HL-60 (cell line): ENCODE measurements around the gene LYRM9.

Source experiments
- DNase-seq, 2 experiments: peaks; one replicate each; pipeline ENCODE4 v3.0.0-alpha.2; 2010 to 2020; ENCODE audit warnings: low read depth in 1 of 2, low spot score in 1 of 2
- H3K27ac ChIP-seq: fragments of 250-450 bp; sonication (Bioruptor Pico); replicated peaks from 2 replicates; pipeline ENCODE4 v1.5.1; 2020; ENCODE audit warnings: mild to moderate bottlenecking, moderate library complexity
- H3K27me3 ChIP-seq: fragments of 250-450 bp; sonication (Bioruptor Pico); 2 replicates; pipeline ENCODE4 v1.5.1; 2021; ENCODE audit warnings: mild to moderate bottlenecking, moderate library complexity; ENCODE audit not compliant: insufficient read depth, poor library complexity, severe bottlenecking
- H3K4me3 ChIP-seq: replicated peaks from 2 replicates; pipeline ENCODE4 v1.5.1; 2011; ENCODE audit warnings: mild to moderate bottlenecking, control low read depth, low read length; ENCODE audit not compliant: insufficient read depth
- CTCF ChIP-seq: IDR thresholded peaks from one replicate; pipeline ENCODE4 v1.5.1; 2011; ENCODE audit warnings: low read length, control low read depth, inconsistent platforms; ENCODE audit not compliant: insufficient read depth
- GABPA ChIP-seq: IDR thresholded peaks from 2 replicates; pipeline ENCODE4 v1.6.1; 2012; ENCODE audit warnings: low read depth
- POLR2AphosphoS5 ChIP-seq: IDR thresholded peaks from 2 replicates; pipeline ENCODE4 v1.6.1; 2012; ENCODE audit warnings: low read depth
- REST ChIP-seq: IDR thresholded peaks from 2 replicates; pipeline ENCODE4 v1.6.1; 2012; ENCODE audit warnings: low read depth; ENCODE audit not compliant: insufficient replicate concordance
- SPI1 ChIP-seq: IDR thresholded peaks from 2 replicates; pipeline ENCODE4 v1.6.1; 2012; ENCODE audit warnings: low read depth, mild to moderate bottlenecking, borderline replicate concordance

Gene LYRM9

GRCh38 chr17:27870345-27870744 lies 22.8 kb downstream of the LYRM9 start:
- Histone ChIP-seq H3K27ac (no peak overlapping the region), H3K27me3 (peaks cover 2% of the 10 kb centered on the region), H3K4me3 (no peak overlapping the region)
- no peak for DNase-seq
- no peak for TF ChIP-seq SPI1
- TF ChIP-seq GABPA = no peak
- no peak for TF ChIP-seq POLR2AphosphoS5
- TF ChIP-seq REST = no peak
- TF ChIP-seq CTCF = no peak

GRCh38 chr17:27868565-27868964 lies 24.6 kb downstream of the LYRM9 start:
- DNase-seq = no peak
- TF ChIP-seq GABPA = no peak
- no peak for TF ChIP-seq POLR2AphosphoS5
- TF ChIP-seq REST = no peak
- no peak for TF ChIP-seq SPI1
- no peak for TF ChIP-seq CTCF
- Histone ChIP-seq H3K27me3 (peaks cover 2% of the 10 kb centered on the region), H3K4me3 (no peak overlapping the region), H3K27ac (no peak overlapping the region)

- Histone ChIP-seq H3K27ac (no peak overlapping the region), H3K4me3 (no peak overlapping the region), H3K27me3 (no peaks in the 10 kb centered on the region)
- TF ChIP-seq REST (no peak), CTCF (no peak), GABPA (no peak), SPI1 (no peak), POLR2AphosphoS5 (no peak)
- DNase-seq = no peak
Measured at GRCh38 chr17:27862840-27863239, 30.3 kb downstream of the LYRM9 start.
